WTC11 (cell line): ENCODE measurements around the gene MN1. TPM values are rescaled to one million over a fixed set of nuclear protein-coding genes. Genes with fewer than 3 reads are reported as not detected.

ENCODE experiments used
- ATAC-seq: fragments of 200-7000 bp; cut with Tn5 transposase; 2 replicates; pipeline ENCODE4 v1.10.0; 2021; ENCODE audit warnings: mild to moderate bottlenecking, moderate library complexity
- CTCF ChIA-PET: fragments of 300-600 bp; sonication (Branson Sonifier 250); formaldehyde crosslinking; loops from one replicate; lab custom pipeline; 2021; ENCODE audit warnings: antibody characterized with exemption; lab: Charles Lee
- POLR2A ChIA-PET: fragments of 350-600 bp; sonication (Branson Sonifier 250); formaldehyde crosslinking; loops from one replicate; lab custom pipeline; 2021; ENCODE audit warnings: antibody characterized with exemption; lab: Charles Lee
- DNase-seq: peaks from one replicate; pipeline ENCODE4 v3.0.0; 2021; ENCODE audit warnings: low spot score
- H3K27ac Mint-ChIP-seq: 2 replicates; pipeline ENCODE4 v1.8.0; 2021; ENCODE audit warnings: mixed read lengths
- H3K27me3 Mint-ChIP-seq: 2 replicates; pipeline ENCODE4 v1.8.0; 2021; ENCODE audit warnings: low read depth, mild to moderate bottlenecking, moderate library complexity, mixed read lengths
- H3K36me3 Mint-ChIP-seq: 2 replicates; pipeline ENCODE4 v1.8.0; 2021; ENCODE audit warnings: mixed read lengths
- H3K4me1 Mint-ChIP-seq: 2 replicates; pipeline ENCODE4 v1.8.0; 2022; ENCODE audit warnings: mixed read lengths
- H3K4me3 Mint-ChIP-seq: 2 replicates; pipeline ENCODE4 v1.8.0; 2021; ENCODE audit warnings: mild to moderate bottlenecking, moderate library complexity, mixed read lengths
- H3K9me3 Mint-ChIP-seq: 2 replicates; pipeline ENCODE4 v1.8.0; 2021; ENCODE audit warnings: mixed read lengths
- AR ChIP-seq: fragments of 250-450 bp; sonication (Bioruptor Pico); IDR thresholded peaks from 2 replicates; pipeline ENCODE4 v1.9.0; 2021; ENCODE audit warnings: mild to moderate bottlenecking
- ATF6 ChIP-seq: sonication (generic); formaldehyde crosslinking; IDR thresholded peaks from 2 replicates; pipeline ENCODE4 v1.8.1; 2023; ENCODE audit warnings: mild to moderate bottlenecking, missing genetic modification reagents
- ELF4 ChIP-seq: sonication (generic); formaldehyde crosslinking; IDR thresholded peaks from 2 replicates; pipeline ENCODE4 v1.8.1; 2022; ENCODE audit warnings: low read depth, mild to moderate bottlenecking, moderate library complexity, missing genetic modification reagents
- EMX1 ChIP-seq: fragments of 250-450 bp; sonication (Bioruptor Pico); IDR thresholded peaks from 2 replicates; pipeline ENCODE4 v1.8.0; 2021; ENCODE audit warnings: mild to moderate bottlenecking
- ETV6 ChIP-seq: sonication (generic); formaldehyde crosslinking; IDR thresholded peaks from 2 replicates; pipeline ENCODE4 v1.8.1; 2022; ENCODE audit warnings: mild to moderate bottlenecking, missing genetic modification reagents
- FOXK1 ChIP-seq: sonication (generic); formaldehyde crosslinking; IDR thresholded peaks from 2 replicates; pipeline ENCODE4 v1.8.0; 2022; ENCODE audit warnings: mild to moderate bottlenecking, moderate library complexity, missing genetic modification reagents
- GABPB1 ChIP-seq: sonication (generic); formaldehyde crosslinking; IDR thresholded peaks from 2 replicates; pipeline ENCODE4 v1.8.1; 2023; ENCODE audit warnings: mild to moderate bottlenecking, missing genetic modification reagents
- GRHL2 ChIP-seq: fragments of 250-450 bp; sonication (Bioruptor Pico); IDR thresholded peaks from 2 replicates; pipeline ENCODE4 v1.8.0; 2022; ENCODE audit warnings: mild to moderate bottlenecking, moderate library complexity; ENCODE audit not compliant: insufficient replicate concordance, severe bottlenecking
- MYBL2 ChIP-seq: sonication (generic); formaldehyde crosslinking; IDR thresholded peaks from 2 replicates; pipeline ENCODE4 v1.8.1; 2023; ENCODE audit warnings: mild to moderate bottlenecking, moderate library complexity, missing genetic modification reagents
- NFATC4 ChIP-seq: fragments of 250-450 bp; sonication (Bioruptor Pico); IDR thresholded peaks from 2 replicates; pipeline ENCODE4 v1.9.0; 2021; ENCODE audit warnings: mild to moderate bottlenecking
- NR1H2 ChIP-seq: sonication (generic); formaldehyde crosslinking; IDR thresholded peaks from 2 replicates; pipeline ENCODE4 v1.9.0; 2021; ENCODE audit warnings: mild to moderate bottlenecking, moderate library complexity, missing genetic modification reagents
- PREB ChIP-seq: sonication (generic); formaldehyde crosslinking; IDR thresholded peaks from 2 replicates; pipeline ENCODE4 v1.8.1; 2022; ENCODE audit warnings: mild to moderate bottlenecking, missing genetic modification reagents, moderate library complexity, borderline replicate concordance
- PRRX2 ChIP-seq: fragments of 250-450 bp; sonication (Bioruptor Pico); IDR thresholded peaks from 2 replicates; pipeline ENCODE4 v1.8.0; 2021; ENCODE audit warnings: mild to moderate bottlenecking
- SMAD3 ChIP-seq: sonication (generic); formaldehyde crosslinking; IDR thresholded peaks from 2 replicates; pipeline ENCODE4 v1.8.0; 2022; ENCODE audit warnings: missing genetic modification reagents, mild to moderate bottlenecking, borderline replicate concordance
- SMAD4 ChIP-seq: sonication (generic); formaldehyde crosslinking; IDR thresholded peaks from 2 replicates; pipeline ENCODE4 v1.8.0; 2022; ENCODE audit warnings: mild to moderate bottlenecking, missing genetic modification reagents
- TP53 ChIP-seq: sonication (generic); formaldehyde crosslinking; IDR thresholded peaks from 2 replicates; pipeline ENCODE4 v1.8.1; 2023; ENCODE audit warnings: mild to moderate bottlenecking, missing genetic modification reagents
- USF1 ChIP-seq: sonication (generic); formaldehyde crosslinking; IDR thresholded peaks from 2 replicates; pipeline ENCODE4 v1.8.0; 2022; ENCODE audit warnings: mild to moderate bottlenecking, missing genetic modification reagents
- USF2 ChIP-seq: sonication (generic); formaldehyde crosslinking; IDR thresholded peaks from 2 replicates; pipeline ENCODE4 v1.8.1; 2023; ENCODE audit warnings: mild to moderate bottlenecking, missing genetic modification reagents, moderate library complexity
- ZBTB43 ChIP-seq: sonication (generic); formaldehyde crosslinking; IDR thresholded peaks from 2 replicates; pipeline ENCODE4 v1.8.1; 2023; ENCODE audit warnings: mild to moderate bottlenecking, missing genetic modification reagents
- ZMAT4 ChIP-seq: fragments of 250-450 bp; sonication (Bioruptor Pico); IDR thresholded peaks from 2 replicates; pipeline ENCODE4 v1.9.0; 2021; ENCODE audit warnings: mild to moderate bottlenecking
- ZNF121 ChIP-seq: sonication (generic); formaldehyde crosslinking; IDR thresholded peaks from 2 replicates; pipeline ENCODE4 v1.8.0; 2023; ENCODE audit warnings: missing genetic modification reagents
- ZNF138 ChIP-seq: sonication (generic); formaldehyde crosslinking; conservative IDR thresholded peaks from 2 replicates; pipeline ENCODE4 v1.8.1; 2022; ENCODE audit warnings: mild to moderate bottlenecking, moderate library complexity, missing genetic modification reagents
- ZNF263 ChIP-seq: sonication (generic); formaldehyde crosslinking; IDR thresholded peaks from 2 replicates; pipeline ENCODE4 v1.8.1; 2022; ENCODE audit warnings: low read depth, mild to moderate bottlenecking, moderate library complexity, missing genetic modification reagents
- ZNF416 ChIP-seq: fragments of 250-450 bp; sonication (Bioruptor Pico); IDR thresholded peaks from 2 replicates; pipeline ENCODE4 v1.9.0; 2021; ENCODE audit warnings: mild to moderate bottlenecking, inconsistent platforms
- ZNF423 ChIP-seq: fragments of 250-450 bp; sonication (Bioruptor Pico); IDR thresholded peaks from 2 replicates; pipeline ENCODE4 v2.1.2; 2022; ENCODE audit warnings: mild to moderate bottlenecking, moderate library complexity
- total RNA-seq: library from RNA; stranded (reverse); gene quantifications from 3 replicates; pipeline ENCODE4 v1.2.3, GENCODE V29; 2021

Gene MN1
- total RNA-seq, 1 experiment from 2014 or later: 21.3 TPM

GRCh38 chr22:27842669-27843431 lies 41.3 kb upstream of the MN1 start:
- Mint-ChIP-seq H3K4me3 (no peak overlapping the region), H3K27ac (no peak overlapping the region), H3K36me3 (peaks cover 8% of the 10 kb centered on the region), H3K4me1 (peaks cover 46% of the 10 kb centered on the region), H3K9me3 (peaks cover 7% of the 10 kb centered on the region), H3K27me3 (no peaks in the 10 kb centered on the region)
- CTCF ChIA-PET: interaction anchor here (2.2 kb wide), 1 partner anchor 18 kb away, joined by 5 read pairs; no protein-coding TSS in a partner anchor
- POLR2A ChIA-PET: no interaction called here
- ATAC-seq (no peak), DNase-seq (no peak)
- no peak for TF ChIP-seq ZNF423
- TF ChIP-seq ZNF121: no peak
- TF ChIP-seq GRHL2 (CRISPR knock-in tag): no peak
- TF ChIP-seq SMAD4 (CRISPR knock-in tag): no peak
- TF ChIP-seq TP53 (CRISPR knock-in tag): no peak
- no peak for TF ChIP-seq PRRX2 (CRISPR knock-in tag)
- TF ChIP-seq EMX1 (CRISPR knock-in tag): no peak
- no peak for TF ChIP-seq ELF4
- TF ChIP-seq ZNF263 (CRISPR knock-in tag): no peak
- no peak for TF ChIP-seq ZNF416 (CRISPR knock-in tag)
- TF ChIP-seq NR1H2 (CRISPR knock-in tag): no peak
- no peak for TF ChIP-seq PREB (CRISPR knock-in tag)
- no peak for TF ChIP-seq ZMAT4 (CRISPR knock-in tag)

GRCh38 chr22:27842201-27842600 lies 40.6 kb upstream of the MN1 start:
- Mint-ChIP-seq H3K4me3 (no peak overlapping the region), H3K4me1 (peaks cover 46% of the 10 kb centered on the region), H3K27ac (no peak overlapping the region), H3K9me3 (peaks cover 14% of the 10 kb centered on the region), H3K27me3 (0 out of 2 replicates have a peak, but pooled peaks cover 3% of the 10 kb centered on the region), H3K36me3 (peaks cover 13% of the 10 kb centered on the region)
- ChIA-PET CTCF (interaction anchor here (2.2 kb wide), 1 partner anchor 17 kb away, joined by 5 read pairs; no protein-coding TSS in a partner anchor), POLR2A (no interaction called here)
- ATAC-seq (no peak), DNase-seq (no peak)
- TF ChIP-seq NFATC4 (CRISPR knock-in tag) (no peak), ETV6 (CRISPR knock-in tag) (no peak), ATF6 (no peak), ZNF138 (CRISPR knock-in tag) (no peak), FOXK1 (CRISPR knock-in tag) (no peak), ZBTB43 (CRISPR knock-in tag) (no peak), EMX1 (CRISPR knock-in tag) (no peak), GRHL2 (CRISPR knock-in tag) (no peak), USF2 (CRISPR knock-in tag) (no peak), USF1 (CRISPR knock-in tag) (no peak), GABPB1 (CRISPR knock-in tag) (no peak), MYBL2 (no peak), ZNF263 (CRISPR knock-in tag) (no peak), SMAD3 (CRISPR knock-in tag) (no peak), NR1H2 (CRISPR knock-in tag) (no peak), ZNF423 (no peak), AR (CRISPR knock-in tag) (no peak)
